Measurements from ENCODE around the gene RRP7A. TPM values are rescaled to one million over a fixed set of nuclear protein-coding genes. Genes with fewer than 3 reads are reported as not detected.

RRP7A gene
- total and polyA plus RNA-seq, 10 of the 15 experiments (the other 5 are each of a cell fraction or from before 2014, with no cell fraction given): 2.9 to 114 (median 43.8) TPM

DNA sequence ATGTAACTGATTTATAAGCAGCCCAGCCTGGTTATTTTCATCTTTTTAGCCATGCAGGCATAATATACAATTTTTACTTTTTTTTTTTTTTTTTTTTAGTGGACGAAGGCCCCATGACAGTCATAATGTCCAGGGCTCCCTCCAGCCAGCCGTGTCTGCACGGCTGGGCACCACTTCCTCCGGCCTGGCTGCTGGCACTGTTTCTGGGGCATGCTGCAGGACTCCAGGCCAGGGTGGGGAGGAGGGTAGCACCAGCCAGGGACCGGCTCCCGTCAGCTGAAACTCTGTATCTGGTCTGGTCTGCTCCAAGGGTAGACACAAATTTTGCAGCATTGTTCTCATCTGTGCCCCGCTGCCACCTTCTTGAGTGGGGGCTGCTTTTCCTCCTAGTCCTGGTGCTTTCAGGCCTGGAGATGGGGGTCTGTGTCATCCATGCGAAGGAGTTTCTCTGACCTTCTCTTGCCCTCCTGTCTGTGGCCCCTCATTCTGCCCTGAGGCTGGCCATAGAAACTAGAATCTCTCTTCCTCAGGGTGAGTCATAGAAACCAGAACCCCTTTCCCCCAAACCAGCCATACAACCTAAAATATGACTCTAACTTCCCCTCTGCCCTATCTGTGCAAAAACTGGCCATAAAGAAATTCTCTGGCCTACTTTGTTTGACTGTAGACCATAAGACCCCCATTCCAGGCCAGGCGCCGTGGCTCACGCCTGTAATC lies 9.2 kb upstream of the RRP7A start:
- Histone ChIP-seq H3K79me2 (ENCODE audit: control insufficient read depth, insufficient read depth, low read length) (no peaks in the 10 kb centered on the region), H4K20me1 (ENCODE audit: control insufficient read depth, insufficient read depth) (no peaks in the 10 kb centered on the region), H3K27me3 (replicated peaks in 1 of 2; ENCODE audit: control insufficient read depth in 2 of 2, insufficient read depth in 2 of 2, low read length in 1 of 2) (no peaks in the 10 kb centered on the region), H2AFZ (ENCODE audit: control insufficient read depth, low read depth, low read length) (no peak overlapping the region), H3K9me3 (replicated peaks; ENCODE audit: control insufficient read depth, insufficient read depth, low read length) (no peaks in the 10 kb centered on the region), H3K4me1 (ENCODE audit: control insufficient read depth, insufficient read depth, low read length) (peaks cover 15% of the 10 kb centered on the region), H3K4me3 (no peak overlapping the region), H3K27ac (ENCODE audit: control insufficient read depth, insufficient read depth) (no peak overlapping the region), H3K36me3 (ENCODE audit: control insufficient read depth in 2 of 2, insufficient read depth in 2 of 2, low read length in 1 of 2) (no peaks in the 10 kb centered on the region), H3K9ac (ENCODE audit: control insufficient read depth, insufficient read depth, low read length) (no peak overlapping the region), H3K4me2 (ENCODE audit: control insufficient read depth, insufficient read depth) (no peak overlapping the region)
- no peak for DNase-seq (ENCODE audit: low read depth, low spot score)
- no peak for ATAC-seq
- POLR2A ChIA-PET: no interaction called here
- intact Hi-C loops (cut with micrococcal nuclease; ENCODE audit: unreplicated experiment) (loop anchor here (5.0 kb wide), 1 partner anchor 84 kb away; the partner anchor contains the start of gene POLDIP3), in situ Hi-C loops (cut with MboI) (no loop called here)
- CTCF ChIA-PET: no interaction called here
- FAIRE-seq: no peak
- SMC1A ChIA-PET (ENCODE audit: uncharacterized antibody, unreplicated experiment): no interaction called here
- no TSS peak for BruUV-seq (replicated peaks)
- RAD21 ChIA-PET (ENCODE audit: unreplicated experiment): no interaction called here
- no peak for TF ChIP-seq JUND (IDR thresholded peaks at IDR 0.05; ENCODE audit: low read depth, low read length)
- TF ChIP-seq NR2C2 (IDR thresholded peaks at IDR 0.05; ENCODE audit: borderline replicate concordance, control insufficient read depth, insufficient read length, low read depth): no peak
- TF ChIP-seq NR2C1 (IDR thresholded peaks at IDR 0.05): no peak
- TF ChIP-seq SREBF1 (IDR thresholded peaks at IDR 0.05; ENCODE audit: low read length): no peak
- no peak for TF ChIP-seq CBFB (IDR thresholded peaks at IDR 0.05; ENCODE audit: low read depth)
- no peak for TF ChIP-seq EP300 (IDR thresholded peaks at IDR 0.05; ENCODE audit: borderline replicate concordance in 1 of 2, control insufficient read depth in 1 of 2, low read depth in 2 of 2, low read length in 2 of 2)
- TF ChIP-seq, protein P1, sequence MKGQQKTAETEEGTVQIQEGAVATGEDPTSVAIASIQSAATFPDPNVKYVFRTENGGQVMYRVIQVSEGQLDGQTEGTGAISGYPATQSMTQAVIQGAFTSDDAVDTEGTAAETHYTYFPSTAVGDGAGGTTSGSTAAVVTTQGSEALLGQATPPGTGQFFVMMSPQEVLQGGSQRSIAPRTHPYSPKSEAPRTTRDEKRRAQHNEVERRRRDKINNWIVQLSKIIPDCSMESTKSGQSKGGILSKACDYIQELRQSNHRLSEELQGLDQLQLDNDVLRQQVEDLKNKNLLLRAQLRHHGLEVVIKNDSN (IDR thresholded peaks at IDR 0.05; ENCODE audit: borderline replicate concordance, extremely low read length, insufficient read depth, low read depth, low read length): no peak
- no peak for TF ChIP-seq MTA3 (IDR thresholded peaks at IDR 0.05; ENCODE audit: borderline replicate concordance, low read length)
- TF ChIP-seq SIX5 (IDR thresholded peaks at IDR 0.05; ENCODE audit: low read depth, low read length, severe bottlenecking): no peak
- no peak for TF ChIP-seq BACH1 (IDR thresholded peaks at IDR 0.05; ENCODE audit: borderline replicate concordance)
- no peak for TF ChIP-seq MEF2B (IDR thresholded peaks at IDR 0.05; ENCODE audit: partially characterized antibody, poor library complexity, severe bottlenecking)
- TF ChIP-seq, protein P2, sequence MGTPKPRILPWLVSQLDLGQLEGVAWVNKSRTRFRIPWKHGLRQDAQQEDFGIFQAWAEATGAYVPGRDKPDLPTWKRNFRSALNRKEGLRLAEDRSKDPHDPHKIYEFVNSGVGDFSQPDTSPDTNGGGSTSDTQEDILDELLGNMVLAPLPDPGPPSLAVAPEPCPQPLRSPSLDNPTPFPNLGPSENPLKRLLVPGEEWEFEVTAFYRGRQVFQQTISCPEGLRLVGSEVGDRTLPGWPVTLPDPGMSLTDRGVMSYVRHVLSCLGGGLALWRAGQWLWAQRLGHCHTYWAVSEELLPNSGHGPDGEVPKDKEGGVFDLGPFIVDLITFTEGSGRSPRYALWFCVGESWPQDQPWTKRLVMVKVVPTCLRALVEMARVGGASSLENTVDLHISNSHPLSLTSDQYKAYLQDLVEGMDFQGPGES (IDR thresholded peaks at IDR 0.05): no peak
- TF ChIP-seq, protein P3, sequence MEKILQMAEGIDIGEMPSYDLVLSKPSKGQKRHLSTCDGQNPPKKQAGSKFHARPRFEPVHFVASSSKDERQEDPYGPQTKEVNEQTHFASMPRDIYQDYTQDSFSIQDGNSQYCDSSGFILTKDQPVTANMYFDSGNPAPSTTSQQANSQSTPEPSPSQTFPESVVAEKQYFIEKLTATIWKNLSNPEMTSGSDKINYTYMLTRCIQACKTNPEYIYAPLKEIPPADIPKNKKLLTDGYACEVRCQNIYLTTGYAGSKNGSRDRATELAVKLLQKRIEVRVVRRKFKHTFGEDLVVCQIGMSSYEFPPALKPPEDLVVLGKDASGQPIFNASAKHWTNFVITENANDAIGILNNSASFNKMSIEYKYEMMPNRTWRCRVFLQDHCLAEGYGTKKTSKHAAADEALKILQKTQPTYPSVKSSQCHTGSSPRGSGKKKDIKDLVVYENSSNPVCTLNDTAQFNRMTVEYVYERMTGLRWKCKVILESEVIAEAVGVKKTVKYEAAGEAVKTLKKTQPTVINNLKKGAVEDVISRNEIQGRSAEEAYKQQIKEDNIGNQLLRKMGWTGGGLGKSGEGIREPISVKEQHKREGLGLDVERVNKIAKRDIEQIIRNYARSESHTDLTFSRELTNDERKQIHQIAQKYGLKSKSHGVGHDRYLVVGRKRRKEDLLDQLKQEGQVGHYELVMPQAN (conservative IDR thresholded peaks at IDR 0.05): no peak
- TF ChIP-seq ZBED1 (IDR thresholded peaks at IDR 0.05; ENCODE audit: borderline replicate concordance): no peak
- TF ChIP-seq TCF7 (IDR thresholded peaks at IDR 0.05; ENCODE audit: borderline replicate concordance): no peak
- no peak for TF ChIP-seq MYC (IDR thresholded peaks at IDR 0.05; ENCODE audit: insufficient read depth, insufficient read length, insufficient replicate concordance, low read length, severe bottlenecking)
- TF ChIP-seq ZNF217 (IDR thresholded peaks at IDR 0.05): no peak
- TF ChIP-seq TCF3 (IDR thresholded peaks at IDR 0.05; ENCODE audit: borderline replicate concordance, insufficient read depth, low read depth, low read length): no peak
- TF ChIP-seq SPI1 (IDR thresholded peaks at IDR 0.05; ENCODE audit: borderline replicate concordance, insufficient read depth, low read depth, low read length): no peak
- WGBS (ENCODE audit: insufficient coverage, insufficient replicate concordance, low lambda C conversion rate, missing lambda C conversion rate): 95% methylated on average over 10 of the region's 11 CpGs
